Gastrocnemius medialis (tissue), 4 donors: ENCODE measurements around the gene NAALAD2.

Experiments used
- CTCF ChIP-seq, 5 experiments: fragments of 450-650 bp in 3 of 5; fragments of 200-600 bp in 2 of 5; sonication (generic) in 2 of 5; IDR thresholded peaks in 4 of 5; conservative IDR thresholded peaks in 1 of 5; 1 replicate in 4 of 5; 2 replicates in 1 of 5; pipeline ENCODE4 v1.5.1; 2016 to 2019; ENCODE audit warnings: antibody characterized with exemption in 5 of 5, mild to moderate bottlenecking in 3 of 5, moderate library complexity in 3 of 5
- POLR2A ChIP-seq, 2 donors: fragments of 450-650 bp; IDR thresholded peaks; one replicate each; pipeline ENCODE4 v1.6.1; 2017; ENCODE audit warnings: antibody characterized with exemption in 2 of 2, mild to moderate bottlenecking in 2 of 2, moderate library complexity in 2 of 2

GRCh38 chr11:90124946-90125345, 9.5 kb upstream of the NAALAD2 start:
- TF ChIP-seq CTCF (IDR thresholded peaks at IDR 0.05 in 4 of 5, conservative IDR thresholded peaks at IDR 0.05 in 1 of 5) (no peak), POLR2A (IDR thresholded peaks at IDR 0.05) (no peak)
